VCaP (cell line): ENCODE data around the gene ARHGDIG.
A peak's percentile ranks its signal among the peaks of the same experiment; 100 is the strongest.

ENCODE experiments used
- H3K27ac ChIP-seq: fragments of 450-650 bp; 2 replicates; pipeline ENCODE4 v1.5.1; 2017
- TF ChIP-seq, protein P1 (sequence below): fragments of 450-650 bp; conservative IDR thresholded peaks from 2 replicates; pipeline ENCODE4 v1.5.1; 2017; ENCODE audit warnings: mild to moderate bottlenecking, moderate library complexity

The ARHGDIG gene

DNA sequence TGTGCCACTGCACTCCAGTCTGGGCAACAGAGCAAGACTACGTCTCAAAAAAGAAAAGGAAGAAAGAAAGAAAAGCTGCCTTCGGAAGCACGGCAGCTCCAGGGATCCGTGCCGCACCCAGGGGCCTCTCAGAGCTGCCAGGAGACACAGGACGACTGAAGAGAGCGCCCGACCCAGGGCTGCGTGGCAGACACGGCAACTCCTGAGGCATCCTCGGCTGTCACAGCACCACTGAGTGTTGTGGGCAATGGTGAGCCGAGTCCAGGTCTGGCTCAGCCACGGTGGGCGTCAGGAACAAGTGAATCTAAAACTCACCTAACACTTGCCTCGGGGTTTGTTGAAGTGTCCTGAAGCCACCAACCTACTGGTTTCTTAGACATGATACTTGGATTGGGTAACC, 31.3 kb downstream of the ARHGDIG start:
- H3K27ac ChIP-seq, result no peak overlapping the region
- TF ChIP-seq, protein P1, sequence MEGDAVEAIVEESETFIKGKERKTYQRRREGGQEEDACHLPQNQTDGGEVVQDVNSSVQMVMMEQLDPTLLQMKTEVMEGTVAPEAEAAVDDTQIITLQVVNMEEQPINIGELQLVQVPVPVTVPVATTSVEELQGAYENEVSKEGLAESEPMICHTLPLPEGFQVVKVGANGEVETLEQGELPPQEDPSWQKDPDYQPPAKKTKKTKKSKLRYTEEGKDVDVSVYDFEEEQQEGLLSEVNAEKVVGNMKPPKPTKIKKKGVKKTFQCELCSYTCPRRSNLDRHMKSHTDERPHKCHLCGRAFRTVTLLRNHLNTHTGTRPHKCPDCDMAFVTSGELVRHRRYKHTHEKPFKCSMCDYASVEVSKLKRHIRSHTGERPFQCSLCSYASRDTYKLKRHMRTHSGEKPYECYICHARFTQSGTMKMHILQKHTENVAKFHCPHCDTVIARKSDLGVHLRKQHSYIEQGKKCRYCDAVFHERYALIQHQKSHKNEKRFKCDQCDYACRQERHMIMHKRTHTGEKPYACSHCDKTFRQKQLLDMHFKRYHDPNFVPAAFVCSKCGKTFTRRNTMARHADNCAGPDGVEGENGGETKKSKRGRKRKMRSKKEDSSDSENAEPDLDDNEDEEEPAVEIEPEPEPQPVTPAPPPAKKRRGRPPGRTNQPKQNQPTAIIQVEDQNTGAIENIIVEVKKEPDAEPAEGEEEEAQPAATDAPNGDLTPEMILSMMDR, result no peak

DNA sequence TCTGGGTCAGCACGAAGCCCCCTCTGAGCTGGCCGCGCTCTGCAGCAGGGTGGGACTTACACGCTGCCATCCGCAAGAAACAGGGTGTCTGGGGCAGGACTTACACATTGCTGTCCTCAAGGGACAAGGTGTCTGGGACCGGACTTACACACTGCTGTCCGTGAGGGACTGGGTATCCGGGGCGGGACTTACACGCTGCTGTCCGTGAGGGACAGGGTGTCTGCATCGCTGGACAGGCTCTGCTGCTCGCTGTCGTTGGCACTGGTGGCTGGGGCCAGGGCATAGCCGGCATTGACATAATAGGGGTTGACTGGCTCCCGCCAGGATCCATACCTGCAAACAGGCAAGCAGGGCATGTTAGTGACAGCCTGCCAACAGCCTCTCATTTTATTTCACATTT, 34.0 kb downstream of the ARHGDIG start:
- H3K27ac ChIP-seq, result no peak overlapping the region
- TF ChIP-seq, protein P1, result no peak

DNA sequence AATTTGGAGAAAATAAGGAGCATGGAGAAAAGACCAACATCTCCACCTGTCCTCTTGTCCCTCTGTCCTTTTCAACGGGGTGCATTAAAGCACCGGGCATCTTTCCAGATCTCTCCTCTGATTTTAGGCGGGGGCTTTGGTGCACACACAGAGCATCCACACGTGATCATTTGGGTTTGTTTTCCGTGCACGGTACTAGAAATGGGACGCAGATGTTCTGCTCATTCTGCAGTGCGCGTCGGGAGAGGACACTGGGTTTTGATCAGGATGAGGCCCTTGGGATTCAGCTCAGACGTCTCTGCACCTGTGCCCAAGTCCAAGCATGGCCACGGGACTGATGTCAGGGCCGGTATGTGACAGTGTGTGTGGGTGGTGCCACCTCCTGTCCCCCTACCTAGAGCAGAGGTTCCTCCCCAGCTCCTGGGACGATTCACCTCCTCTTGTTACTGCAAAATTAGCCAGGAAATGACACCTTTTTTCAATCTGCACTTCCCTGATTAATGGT, 34.5 kb downstream of the ARHGDIG start:
- TF ChIP-seq, protein P1, result no peak

DNA sequence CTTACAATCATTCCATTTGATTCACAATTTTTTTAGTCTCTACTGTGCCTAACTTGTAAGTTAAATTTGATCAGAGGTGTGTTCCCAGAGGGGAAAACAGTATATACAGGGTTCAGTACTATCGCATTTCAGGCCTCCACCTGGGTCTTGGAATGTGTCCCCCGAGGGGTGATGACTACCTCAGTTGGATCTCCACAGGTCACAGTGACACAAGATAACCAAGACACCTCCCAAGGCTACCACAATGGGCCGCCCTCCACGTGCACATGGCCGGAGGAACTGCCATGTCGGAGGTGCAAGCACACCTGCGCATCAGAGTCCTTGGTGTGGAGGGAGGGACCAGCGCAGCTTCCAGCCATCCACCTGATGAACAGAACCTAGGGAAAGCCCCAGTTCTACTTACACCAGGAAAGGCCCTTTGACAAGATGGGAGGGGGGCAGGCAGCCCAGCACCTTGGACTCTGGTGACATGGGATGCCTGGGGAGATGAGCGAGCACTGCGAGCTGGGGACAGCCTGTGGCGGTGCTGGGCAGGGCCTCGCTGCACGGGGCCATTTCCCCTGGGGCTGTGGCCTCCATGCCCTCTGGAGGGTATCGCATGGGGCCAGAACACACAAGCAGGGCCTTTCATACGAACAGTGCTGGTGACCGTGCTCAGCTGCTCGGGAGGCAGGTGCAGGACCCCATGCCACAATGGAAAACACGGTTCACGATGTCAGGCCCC, 36.5 kb downstream of the ARHGDIG start:
- TF ChIP-seq, protein P1, result no peak
- H3K27ac ChIP-seq, result no peak overlapping the region

More for the DNA sequence above, 34.5 kb downstream of the ARHGDIG start:
- no peak overlapping the region for H3K27ac ChIP-seq

DNA sequence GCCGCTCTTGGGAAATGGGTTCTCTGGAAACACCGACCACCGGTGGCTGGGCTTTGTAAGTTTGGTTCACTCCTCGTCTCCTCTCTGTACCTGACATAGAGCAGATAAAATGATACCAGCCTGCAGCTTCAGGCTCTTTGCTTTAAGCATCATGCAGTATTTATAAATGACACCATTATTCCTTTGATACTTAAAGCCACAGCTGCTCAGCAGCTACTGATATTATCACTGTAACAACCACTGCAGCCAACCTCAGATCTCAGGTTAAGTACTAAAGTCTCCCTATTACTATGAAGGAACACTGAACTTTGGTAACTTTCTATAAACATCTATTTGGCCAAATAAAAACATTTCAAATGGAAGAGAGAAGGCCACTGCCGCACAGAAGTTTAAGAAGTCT, 37.2 kb downstream of the ARHGDIG start:
- TF ChIP-seq, protein P1, result no peak
- H3K27ac ChIP-seq, result no peak overlapping the region

DNA sequence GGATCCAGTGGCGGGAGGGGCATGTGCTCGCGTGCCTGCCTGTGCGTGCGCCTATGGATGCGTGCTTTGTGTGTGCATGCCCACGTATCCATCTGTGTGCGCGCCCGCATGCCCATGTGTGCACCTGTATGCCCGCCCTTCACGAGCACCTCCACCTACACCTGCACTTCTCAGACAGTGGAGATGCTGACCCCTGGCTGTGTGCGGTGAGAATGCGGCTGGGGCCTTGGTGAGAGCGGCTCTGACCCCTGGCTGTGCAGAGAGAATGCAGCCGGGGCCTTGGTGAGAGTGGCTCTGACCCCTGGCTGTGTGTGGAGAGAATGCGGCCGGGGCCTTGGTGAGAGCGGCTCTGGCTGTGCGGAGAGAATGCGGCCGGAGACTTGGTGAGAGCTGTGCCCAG, 38.2 kb downstream of the ARHGDIG start:
- TF ChIP-seq, protein P1, result 0 out of 2 replicates have a peak, but pooled peaks have one; percentile 12
- no peak overlapping the region for H3K27ac ChIP-seq

DNA sequence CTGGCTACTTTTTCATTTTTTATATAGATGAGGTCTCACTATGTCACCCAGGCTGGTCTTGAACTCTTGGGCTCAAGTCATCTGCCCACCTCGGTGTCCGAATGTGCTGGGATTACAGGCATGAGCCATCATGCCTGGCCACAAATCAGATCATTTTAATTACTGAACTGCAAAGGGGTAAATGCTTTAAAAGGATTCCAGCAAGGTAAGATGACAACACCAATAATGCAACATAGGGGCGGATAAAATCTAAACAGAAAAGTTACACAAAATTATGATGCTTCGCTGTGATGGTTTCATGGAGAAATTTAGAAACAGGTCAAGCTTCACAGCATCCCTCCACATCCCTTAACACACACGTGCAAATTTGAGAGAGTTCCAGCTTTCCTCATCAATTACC, 39.8 kb downstream of the ARHGDIG start:
- H3K27ac ChIP-seq, result no peak overlapping the region
- TF ChIP-seq, protein P1, result no peak
